Heart left ventricle (tissue), 13 donors: ENCODE data around the gene HSPA12A.

Experiments
- POLR2A ChIP-seq, 2 donors: fragments of 450-650 bp; IDR thresholded peaks; one replicate each; pipeline ENCODE4 v1.6.1; 2017; ENCODE audit warnings: antibody characterized with exemption in 2 of 2, mild to moderate bottlenecking in 2 of 2, moderate library complexity in 2 of 2
- TF ChIP-seq, protein P1 (sequence below), 12 donors: fragments of 200-600 bp; sonication (generic) in 4 of 12; IDR thresholded peaks; one replicate each; pipeline versions ENCODE4 v1.5.0 to v1.8.0; 2018 to 2022; ENCODE audit warnings: antibody characterized with exemption in 12 of 12, mild to moderate bottlenecking in 5 of 12
- donor health status: ischemic (EF 13 %, LVEDD 7.1; RV severe dilation, severe dysfunction).
- donor health status: DM: no; HTN: yes; CAD: no.
- donor health status: DM: no; HTN: no; CAD: no.
- donor health status: ischemic (EF 25% LVEDD 6.9; RV normal size, moderate dysfunction).
- donor health status: ischemic (EF 25% LVEDD 5.7; RV mildly dilated, moderate dysfunction).
- donor health status: ischemic (EF 35%, LVEDD 5.7; RV mildly dilated, moderate dysfunction).
- donor health status: nonischemic (EF 11% LVEDD 7.7; RV severe dilation, severe dysfunction).
- donor health status: DM: yes; HTN: yes; CAD: no.
- donor health status: PGD.
- donor health status: ischemic (EF 29% LVEDD 5.4; RV normal size, mild dysfunction).
- donor health status: nonischemic (EF 23%, LVEDD 6.1; RV moderate dilation, normal function).

DNA sequence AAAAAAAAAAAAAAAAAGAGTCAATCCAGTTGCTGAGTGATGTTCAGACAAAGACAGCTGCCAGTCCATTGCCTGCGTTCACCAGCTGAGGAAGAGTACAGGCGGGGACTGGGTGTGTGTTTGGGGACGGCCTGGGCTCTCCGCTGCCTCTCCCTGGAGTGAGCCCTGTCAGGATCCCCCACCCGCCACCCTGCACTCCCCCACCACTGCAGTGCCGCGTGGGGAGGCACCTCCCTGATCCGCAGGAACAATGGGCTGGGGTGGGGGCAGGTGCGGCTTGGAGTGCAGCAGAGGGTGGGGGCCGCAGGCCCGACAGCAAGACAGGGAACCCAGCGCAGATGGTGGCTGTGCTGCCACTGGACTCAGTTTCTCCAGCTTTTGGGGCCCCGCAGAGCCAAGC lies 1.4 kb downstream of the HSPA12A start:
- TF ChIP-seq, protein P1, sequence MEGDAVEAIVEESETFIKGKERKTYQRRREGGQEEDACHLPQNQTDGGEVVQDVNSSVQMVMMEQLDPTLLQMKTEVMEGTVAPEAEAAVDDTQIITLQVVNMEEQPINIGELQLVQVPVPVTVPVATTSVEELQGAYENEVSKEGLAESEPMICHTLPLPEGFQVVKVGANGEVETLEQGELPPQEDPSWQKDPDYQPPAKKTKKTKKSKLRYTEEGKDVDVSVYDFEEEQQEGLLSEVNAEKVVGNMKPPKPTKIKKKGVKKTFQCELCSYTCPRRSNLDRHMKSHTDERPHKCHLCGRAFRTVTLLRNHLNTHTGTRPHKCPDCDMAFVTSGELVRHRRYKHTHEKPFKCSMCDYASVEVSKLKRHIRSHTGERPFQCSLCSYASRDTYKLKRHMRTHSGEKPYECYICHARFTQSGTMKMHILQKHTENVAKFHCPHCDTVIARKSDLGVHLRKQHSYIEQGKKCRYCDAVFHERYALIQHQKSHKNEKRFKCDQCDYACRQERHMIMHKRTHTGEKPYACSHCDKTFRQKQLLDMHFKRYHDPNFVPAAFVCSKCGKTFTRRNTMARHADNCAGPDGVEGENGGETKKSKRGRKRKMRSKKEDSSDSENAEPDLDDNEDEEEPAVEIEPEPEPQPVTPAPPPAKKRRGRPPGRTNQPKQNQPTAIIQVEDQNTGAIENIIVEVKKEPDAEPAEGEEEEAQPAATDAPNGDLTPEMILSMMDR (IDR thresholded peaks at IDR 0.05): no peak
- no peak for TF ChIP-seq POLR2A (IDR thresholded peaks at IDR 0.05)
